M059J (cell line): ENCODE results near the gene CEP152. TPM values are rescaled to one million over a fixed set of nuclear protein-coding genes. Genes with fewer than 3 reads are reported as not detected.
"Not testable (repeated sequence)": the region's sequence is repeated elsewhere in the genome, so short reads cannot be mapped to it uniquely, and the experiment has no call there.

Source experiments
- DNase-seq: peaks from one replicate; pipeline ENCODE4 v3.0.0-alpha.2; 2012; ENCODE audit warnings: low read depth
- total RNA-seq: library from RNA; depleted of rRNA; stranded (reverse); fragments of >200 nt; shearing (Covaris generic); gene quantifications from 2 replicates; pipeline ENCODE4 v1.2.3, GENCODE V29; 2014; rRNA removed

Gene CEP152, protein sequence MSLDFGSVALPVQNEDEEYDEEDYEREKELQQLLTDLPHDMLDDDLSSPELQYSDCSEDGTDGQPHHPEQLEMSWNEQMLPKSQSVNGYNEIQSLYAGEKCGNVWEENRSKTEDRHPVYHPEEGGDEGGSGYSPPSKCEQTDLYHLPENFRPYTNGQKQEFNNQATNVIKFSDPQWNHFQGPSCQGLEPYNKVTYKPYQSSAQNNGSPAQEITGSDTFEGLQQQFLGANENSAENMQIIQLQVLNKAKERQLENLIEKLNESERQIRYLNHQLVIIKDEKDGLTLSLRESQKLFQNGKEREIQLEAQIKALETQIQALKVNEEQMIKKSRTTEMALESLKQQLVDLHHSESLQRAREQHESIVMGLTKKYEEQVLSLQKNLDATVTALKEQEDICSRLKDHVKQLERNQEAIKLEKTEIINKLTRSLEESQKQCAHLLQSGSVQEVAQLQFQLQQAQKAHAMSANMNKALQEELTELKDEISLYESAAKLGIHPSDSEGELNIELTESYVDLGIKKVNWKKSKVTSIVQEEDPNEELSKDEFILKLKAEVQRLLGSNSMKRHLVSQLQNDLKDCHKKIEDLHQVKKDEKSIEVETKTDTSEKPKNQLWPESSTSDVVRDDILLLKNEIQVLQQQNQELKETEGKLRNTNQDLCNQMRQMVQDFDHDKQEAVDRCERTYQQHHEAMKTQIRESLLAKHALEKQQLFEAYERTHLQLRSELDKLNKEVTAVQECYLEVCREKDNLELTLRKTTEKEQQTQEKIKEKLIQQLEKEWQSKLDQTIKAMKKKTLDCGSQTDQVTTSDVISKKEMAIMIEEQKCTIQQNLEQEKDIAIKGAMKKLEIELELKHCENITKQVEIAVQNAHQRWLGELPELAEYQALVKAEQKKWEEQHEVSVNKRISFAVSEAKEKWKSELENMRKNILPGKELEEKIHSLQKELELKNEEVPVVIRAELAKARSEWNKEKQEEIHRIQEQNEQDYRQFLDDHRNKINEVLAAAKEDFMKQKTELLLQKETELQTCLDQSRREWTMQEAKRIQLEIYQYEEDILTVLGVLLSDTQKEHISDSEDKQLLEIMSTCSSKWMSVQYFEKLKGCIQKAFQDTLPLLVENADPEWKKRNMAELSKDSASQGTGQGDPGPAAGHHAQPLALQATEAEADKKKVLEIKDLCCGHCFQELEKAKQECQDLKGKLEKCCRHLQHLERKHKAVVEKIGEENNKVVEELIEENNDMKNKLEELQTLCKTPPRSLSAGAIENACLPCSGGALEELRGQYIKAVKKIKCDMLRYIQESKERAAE (N-terminal part only)
- total RNA-seq = 16.5 and 19.2 TPM in 2 replicates

DNA sequence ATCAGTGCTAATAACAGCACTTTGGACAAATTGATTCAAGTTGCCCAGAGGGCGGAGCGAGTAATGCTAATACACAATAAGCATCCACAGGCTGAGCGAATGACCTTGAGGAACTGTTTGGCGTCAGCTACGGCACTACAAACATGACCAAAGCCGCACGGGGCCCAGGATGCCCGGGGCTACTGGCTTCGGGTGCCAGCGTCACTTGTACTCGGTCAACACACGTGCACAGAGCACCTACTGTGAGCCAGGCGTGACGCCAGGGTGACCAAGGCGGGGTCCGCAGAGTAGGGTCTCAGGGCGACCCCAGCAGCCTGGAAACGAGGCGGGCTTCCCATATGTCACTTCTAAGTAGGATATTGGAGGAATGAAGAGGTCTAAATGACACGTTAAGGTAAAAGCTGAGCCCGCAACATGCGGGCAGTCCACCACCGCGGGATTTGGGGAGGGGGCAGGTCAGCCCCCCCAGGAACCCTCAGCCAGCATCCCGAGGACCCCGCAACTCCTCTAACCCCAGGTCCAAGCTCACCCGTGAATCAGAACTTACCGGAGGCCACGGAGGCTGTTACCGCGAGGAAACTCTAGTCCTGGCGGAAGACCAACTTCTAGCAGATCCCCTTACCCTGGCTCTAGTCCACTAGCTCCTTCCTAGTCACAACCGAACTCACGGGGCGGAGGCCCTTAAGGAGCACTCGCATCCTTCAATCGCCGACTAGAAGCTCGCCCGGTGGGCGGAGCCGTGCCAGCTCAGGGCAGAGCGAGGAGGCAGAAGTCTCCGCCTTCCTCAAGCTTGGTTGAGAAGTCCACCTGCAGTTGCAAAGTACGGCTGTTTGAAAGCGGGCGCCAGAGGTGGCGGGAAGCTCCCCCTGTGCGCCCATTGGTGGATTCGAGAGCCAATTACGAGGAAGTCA is at the start of gene CEP152:
CEP152 (minus strand) TSS at position 656 of the 911 bp plus-strand sequence. CDS start 5,420 bp downstream, outside the sequence.
- peak; percentile 100 for DNase-seq

DNA sequence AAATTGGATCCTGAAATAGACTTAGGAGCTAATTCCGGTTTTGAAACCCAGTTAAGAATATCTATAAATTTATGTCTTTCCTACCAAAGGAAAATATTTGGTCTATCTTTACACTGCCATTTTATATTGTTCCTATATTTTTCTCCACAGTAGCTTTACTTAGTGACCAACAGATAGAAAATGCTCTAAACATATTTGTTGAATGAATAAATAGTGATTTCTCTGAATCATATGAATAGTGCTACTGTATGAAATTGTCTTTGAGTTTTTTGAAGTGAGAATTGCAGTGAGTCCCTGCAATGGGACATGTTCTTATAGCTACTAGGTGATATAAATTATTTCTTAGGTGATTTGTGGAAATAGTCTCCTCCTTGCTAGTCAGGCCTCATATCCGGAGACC is 48.6 kb upstream of the CEP152 start:
- DNase-seq = no peak

DNA sequence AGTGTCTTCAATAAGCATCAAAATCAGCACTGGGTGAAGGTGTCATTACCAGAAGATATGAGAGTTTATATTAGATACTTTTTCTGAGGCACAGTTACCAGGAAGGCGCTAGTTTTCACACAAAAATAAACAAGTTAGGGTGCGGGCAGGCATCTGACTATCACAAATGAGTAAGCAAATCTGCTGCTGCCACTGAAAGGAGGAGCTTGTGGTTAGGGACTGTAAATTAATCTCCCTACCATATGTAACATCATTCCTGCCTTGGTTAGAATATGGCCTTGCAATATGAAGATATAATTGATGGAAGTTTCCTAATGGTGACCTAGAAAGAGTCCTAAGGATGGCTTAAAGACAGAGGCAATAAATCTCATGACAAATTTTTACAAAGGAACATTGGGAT is 47.5 kb upstream of the CEP152 start:
- DNase-seq = peak; percentile 66

DNA sequence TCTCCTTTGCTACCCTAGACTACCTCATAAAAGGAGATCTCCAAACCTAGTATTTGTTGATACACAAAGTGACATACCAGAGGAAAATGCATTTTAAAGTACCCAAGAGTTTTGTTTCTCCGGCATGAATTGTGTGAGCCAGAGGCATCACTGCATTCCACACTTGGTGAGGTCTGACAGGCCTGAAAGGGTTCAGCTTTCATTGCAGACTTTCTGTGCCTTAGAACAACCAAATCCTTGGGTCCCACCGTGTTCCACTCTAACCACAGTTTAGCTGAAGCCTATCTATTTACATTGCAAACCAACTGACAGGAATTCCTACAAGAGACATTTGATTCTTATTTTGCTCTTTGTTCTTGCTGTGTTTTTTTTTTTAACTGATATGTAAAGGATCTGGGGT is 46.1 kb upstream of the CEP152 start:
- DNase-seq = peak; percentile 25

DNA sequence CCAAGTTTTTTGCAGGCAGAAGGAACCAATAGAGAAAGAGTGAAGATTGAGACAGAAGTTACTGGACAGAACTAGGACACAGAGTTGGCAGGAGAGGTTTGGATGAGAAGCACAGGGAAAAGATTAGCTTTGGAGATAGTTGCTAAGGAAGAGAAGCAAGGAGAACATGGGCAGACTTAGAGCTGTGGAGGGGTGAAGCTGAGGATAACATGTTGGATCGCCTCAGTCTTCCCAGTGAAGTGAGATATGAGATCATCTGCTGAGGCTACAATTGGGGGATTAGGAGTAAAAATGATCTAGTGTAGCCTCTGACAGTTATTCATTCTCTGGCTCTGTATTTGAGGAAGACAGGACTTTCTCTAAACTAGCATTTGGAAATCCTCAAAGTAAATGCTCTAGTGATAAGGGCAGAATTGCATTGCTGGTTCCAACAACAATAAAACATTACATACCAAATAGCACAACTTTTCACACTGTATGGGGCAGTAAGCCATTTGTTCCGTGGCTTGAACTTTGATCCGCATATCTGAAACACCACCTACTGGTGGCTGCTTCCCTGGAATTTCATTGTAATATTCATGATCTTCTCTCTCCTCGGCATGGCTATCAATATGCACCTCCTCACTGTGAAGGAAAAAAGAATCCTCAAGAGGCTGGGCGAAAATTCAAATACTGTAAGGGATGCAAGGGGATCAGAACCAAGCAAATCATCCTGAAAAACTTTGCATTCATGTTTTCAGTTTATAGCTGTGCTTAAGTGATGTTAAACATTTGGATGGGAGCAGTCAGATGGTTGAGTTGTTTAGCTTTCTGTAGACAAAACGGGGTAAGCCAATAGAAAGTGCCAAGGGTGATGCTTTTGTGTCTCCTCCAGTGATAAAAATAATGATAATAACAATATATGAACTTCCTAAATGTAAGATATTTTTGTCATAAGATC is 44.9 kb upstream of the CEP152 start:
- peak; percentile 53 for DNase-seq

DNA sequence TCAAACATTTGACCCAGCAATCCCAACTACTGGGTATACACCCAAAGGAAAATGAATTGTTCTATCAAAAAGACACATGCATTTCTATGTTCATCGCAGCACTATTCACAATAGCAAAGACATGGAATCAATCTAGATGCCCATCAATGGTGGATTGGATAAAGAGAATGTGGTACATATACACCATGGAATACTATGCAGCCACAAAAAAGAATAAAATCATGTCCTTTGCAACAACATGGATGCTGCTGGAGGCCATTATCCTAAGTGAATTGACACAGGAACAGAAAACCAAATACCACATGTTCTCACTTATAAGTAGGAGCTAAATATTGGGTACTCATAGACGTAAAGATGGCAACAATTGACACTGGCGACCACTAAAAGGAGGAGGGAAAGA is 43.6 kb upstream of the CEP152 start:
- DNase-seq = not testable (repeated sequence)

DNA sequence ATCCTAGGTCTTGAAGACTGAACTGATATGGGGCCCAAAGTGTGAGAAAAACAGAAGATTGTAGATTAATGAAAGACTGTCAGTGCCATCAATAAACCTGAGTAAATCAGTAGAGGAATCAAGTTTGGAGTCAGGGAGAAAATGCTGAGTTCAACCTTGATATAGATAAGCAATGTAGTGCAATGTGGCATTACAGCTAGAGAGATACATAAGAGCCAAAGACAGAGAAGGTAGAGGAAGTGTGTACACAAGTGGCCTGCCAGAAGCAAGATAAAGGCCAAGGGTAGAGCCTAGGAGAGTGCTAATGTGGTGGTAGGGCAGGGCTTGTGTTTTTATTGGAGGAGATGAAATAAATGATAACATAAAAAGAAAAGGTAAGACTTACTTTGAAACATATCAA is 41.1 kb upstream of the CEP152 start:
- DNase-seq = no peak

DNA sequence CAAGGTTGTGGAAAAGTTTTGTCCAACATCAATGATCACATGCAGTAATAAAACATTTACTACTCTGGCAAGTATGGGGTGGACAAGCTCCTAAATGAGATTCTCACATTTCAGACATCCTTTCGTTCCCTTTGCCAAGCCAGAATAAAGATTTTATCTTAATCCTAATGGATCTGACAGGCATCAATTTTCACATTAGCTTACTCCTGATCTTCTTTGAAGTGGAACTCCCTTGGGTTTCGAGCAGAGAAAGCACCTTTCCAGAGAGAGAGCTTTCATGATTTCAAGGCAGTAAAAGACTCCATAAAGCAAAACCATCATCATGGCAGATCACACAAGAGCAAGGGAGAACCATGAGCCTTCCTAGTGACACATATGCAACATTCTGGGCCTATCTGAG is 39.8 kb upstream of the CEP152 start:
- DNase-seq = no peak

DNA sequence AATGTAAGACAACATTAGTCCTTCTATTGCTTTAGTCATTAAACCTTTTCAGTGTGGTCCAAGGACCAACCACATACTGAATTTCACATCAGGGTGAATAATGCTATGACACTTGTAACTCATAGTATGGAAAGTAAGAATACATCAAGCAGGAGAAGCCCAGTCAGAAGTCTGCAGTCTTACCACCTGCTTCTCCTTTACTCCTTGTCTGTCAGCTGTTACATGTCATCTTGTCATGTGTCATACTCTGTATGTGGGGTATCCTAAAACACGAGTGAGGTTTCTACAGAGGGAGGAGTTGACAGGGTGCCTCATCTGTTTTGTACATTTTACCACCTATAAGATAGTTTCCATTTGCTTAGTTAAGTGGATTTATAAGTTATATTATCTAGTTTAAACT is 34.3 kb upstream of the CEP152 start:
- DNase-seq = no peak

DNA sequence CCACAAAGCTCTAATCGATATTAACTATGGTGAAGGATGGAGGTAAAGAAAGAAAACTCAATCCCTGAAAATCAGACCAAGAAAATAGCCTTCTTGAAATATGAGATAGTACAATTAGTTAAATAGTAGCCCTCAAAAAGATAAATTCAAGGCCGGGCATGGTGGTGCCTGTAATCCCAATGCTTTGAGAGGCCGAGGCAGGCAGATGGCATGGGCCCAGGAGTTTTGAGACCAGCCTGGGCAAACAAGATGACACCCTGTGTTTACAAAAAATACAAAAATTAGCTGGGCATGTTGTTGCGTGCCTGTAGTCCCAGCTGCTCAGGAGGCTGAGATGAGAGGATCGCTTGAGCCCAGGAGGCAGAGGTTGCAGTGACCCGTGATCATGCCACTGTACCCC is 31.6 kb upstream of the CEP152 start:
- DNase-seq = no peak

DNA sequence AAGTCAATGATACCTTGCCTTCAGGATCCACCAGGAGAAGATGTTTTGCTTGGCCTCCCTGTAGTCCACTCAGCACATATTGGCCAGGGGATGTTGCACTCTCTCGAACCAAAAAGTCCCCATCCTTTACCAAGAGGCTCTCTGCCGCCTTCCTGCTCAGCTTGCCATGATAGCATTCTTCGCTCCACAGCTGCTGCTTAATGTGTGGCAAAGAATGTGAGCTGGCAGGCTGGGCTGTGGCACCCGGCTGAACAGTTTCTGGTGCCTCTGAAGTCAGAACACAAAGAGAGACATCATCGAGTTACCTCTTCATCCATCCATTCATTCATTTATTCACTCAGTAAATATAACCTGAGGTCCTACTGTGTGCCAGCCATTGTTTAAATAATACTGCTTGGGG is 23.9 kb upstream of the CEP152 start:
- DNase-seq = no peak

DNA sequence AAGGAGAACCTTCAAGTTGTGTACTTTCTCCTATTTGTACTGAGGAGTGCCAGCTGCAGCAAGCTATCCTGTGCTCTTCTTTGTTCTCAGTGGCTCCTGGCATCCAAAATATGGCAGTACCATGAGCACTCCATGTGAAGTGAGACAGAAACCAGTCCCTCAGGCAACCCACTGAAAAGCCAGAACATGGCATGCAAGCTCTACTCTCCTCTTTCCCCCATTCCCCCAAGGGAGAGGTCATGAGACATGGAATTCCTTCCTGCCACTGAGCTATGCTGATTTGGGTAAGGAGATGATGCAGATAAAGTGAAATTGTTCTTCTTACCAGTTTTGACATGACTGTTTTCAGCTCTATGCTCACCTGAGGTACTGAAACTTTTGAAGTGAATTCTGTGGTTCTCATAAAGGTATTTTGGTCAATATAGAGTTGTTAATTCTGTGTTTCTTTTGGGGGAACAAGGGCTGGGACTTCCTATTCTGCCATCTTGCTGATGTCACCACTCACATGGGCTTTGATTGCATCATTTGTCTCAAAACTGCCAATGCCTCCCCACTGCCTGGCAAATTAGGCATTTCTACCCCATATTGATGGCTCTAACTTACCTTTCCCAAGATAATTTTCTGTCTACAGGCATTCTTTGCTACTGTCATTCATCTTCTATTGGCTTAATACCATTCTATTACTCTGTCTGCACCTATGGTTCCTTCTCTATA is 22.8 kb upstream of the CEP152 start:
- no peak for DNase-seq

DNA sequence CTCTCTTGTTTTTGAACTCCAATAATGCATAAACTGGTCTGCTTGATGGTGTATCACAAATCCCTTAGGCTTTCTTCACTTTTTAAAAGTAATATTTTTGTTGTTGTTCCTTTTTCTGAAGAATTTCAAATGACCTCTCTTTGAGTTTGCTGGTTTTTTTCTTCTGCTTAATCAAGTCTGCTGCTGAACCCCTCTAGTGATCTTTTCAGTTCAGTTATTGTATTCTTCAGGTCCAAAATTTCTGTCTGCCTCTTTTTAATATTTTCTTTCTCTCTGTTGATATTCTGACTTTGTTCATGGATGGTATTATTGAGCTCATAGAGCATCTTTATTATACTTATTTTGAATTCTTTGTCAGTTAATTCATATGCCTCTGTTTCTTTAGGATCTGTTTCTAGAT is 21.8 kb upstream of the CEP152 start:
- no peak for DNase-seq

DNA sequence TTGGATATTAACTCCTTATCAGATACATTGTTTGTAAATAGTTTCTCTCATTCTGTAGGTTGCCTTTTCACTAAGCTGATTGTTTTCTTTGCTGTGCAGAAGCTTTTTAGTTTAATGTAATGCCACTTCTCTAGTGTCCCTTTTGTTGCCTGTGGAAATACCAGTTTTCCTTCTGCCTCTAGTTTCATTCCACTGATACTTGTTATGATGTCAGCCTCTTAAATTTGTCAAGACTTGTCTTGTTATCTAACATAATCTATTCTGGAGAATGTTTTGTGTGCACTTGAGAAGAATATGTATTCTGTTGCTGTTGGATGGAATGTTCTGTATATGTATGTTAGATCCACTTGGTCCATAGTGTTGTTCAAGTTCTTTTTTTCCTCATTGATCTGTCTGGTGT is 18.0 kb upstream of the CEP152 start:
- no peak for DNase-seq

DNA sequence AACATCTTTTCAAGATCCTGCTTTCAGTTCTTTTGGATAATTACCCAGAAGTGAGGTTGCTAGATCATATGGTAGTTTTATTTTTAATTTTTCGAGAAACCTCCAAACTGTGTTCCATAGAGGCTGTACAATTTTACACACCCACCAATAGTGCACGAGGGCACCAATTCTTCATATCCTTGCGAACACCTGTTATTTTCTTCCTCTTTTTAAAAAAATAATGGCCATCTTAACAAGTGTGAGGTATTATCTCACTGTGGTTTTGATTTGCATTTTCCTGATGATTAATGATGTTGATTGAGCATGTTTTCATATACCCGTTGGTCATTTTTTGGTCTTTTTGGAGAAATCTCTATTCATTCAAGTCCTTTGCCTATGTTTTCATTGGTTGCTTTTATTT is 17.6 kb upstream of the CEP152 start:
- DNase-seq = no peak

DNA sequence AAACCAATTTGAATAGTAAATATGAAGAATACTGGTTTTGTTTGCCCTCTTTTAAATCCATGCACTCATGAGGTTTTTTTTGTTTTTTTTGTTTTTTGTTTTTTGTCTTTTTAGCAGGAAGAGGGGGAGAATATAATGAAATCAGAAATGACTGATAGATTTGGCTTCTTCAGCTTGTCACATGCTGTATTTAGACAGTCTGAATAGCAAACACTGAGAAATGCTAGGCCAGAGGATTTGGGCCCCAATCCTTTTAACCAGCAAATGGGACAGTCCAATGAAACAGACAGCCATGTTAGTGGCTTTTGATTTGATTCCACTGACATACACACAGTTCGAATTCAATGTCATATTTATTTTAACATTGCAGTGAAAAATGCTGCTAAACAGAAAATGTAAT is 14.2 kb upstream of the CEP152 start:
- DNase-seq = no peak

DNA sequence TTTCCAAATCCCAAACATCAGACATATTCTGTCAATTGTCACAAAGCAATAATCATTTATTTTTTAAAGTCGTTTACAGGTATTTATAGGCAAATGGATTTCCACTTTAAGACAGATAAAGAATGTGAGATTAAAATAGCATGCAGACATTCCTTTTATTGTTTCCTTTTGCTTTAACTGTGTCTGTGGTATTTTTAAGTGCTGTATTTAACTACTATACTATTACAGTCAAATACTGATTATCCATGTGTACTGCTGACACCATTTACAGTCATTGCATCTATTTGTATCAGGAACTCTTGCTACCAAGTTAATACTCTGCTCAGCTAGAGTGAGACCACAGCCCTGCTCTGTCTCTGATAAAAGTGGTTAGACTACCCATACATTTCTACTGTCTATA is 12.8 kb upstream of the CEP152 start:
- no peak for DNase-seq

DNA sequence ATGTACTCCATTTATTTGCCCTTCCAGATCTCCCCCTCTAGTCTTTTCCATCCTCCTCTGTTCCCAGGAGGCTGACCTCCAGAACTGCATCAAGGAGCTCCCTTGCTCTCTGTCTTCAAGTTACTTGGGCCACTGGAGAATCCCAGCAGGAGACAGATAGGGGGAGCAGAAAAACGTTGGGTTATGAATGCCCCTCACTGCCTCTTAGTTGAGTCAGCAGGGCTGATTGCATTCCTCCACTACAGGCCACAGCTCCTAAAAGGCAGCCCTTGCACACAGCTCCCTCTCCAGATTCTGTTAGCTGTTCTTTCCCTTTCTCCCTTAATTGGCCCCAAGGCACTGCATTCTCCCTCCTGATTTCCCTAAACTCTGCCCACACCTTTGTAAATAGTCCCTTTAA is 12.4 kb upstream of the CEP152 start:
- no peak for DNase-seq

DNA sequence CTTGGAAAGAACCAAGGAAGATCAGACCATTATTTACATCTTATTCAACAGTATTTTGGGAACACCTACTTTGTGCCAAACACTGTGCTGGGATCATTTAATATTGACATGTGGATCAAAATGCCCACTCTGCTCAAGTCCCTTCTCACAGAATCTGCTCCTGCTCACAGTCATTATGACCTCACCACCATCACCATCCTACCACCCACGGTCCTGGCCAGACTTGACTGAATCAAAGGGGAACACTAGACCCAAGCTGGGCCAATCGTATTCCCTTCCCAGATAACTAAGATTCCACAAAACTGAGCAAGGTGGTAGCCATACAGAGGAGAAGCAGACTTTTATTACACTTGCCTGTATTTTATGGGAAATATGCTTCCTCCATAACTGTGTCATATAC is 3.4 kb upstream of the CEP152 start:
- no peak for DNase-seq
